ENCODE data around the gene ADAR.

- TF ChIP-seq POLR2A (IDR thresholded peaks at IDR 0.05; ENCODE audit: low read depth, low read length) (no peak), CTCF (conservative IDR thresholded peaks at IDR 0.05; ENCODE audit: low read depth, low read length) (no peak), BHLHE40 (IDR thresholded peaks at IDR 0.05; ENCODE audit: low read depth, low read length) (no peak), RCOR1 (IDR thresholded peaks at IDR 0.05; ENCODE audit: insufficient replicate concordance, low read length) (no peak), SMC3 (IDR thresholded peaks at IDR 0.05; ENCODE audit: low read depth, low read length) (no peak), RAD21 (IDR thresholded peaks at IDR 0.05; ENCODE audit: low read length) (no peak), CEBPB (IDR thresholded peaks at IDR 0.05; ENCODE audit: low read depth, low read length) (no peak)
- TF ChIP-seq, protein P1, sequence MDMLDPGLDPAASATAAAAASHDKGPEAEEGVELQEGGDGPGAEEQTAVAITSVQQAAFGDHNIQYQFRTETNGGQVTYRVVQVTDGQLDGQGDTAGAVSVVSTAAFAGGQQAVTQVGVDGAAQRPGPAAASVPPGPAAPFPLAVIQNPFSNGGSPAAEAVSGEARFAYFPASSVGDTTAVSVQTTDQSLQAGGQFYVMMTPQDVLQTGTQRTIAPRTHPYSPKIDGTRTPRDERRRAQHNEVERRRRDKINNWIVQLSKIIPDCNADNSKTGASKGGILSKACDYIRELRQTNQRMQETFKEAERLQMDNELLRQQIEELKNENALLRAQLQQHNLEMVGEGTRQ (IDR thresholded peaks at IDR 0.05; ENCODE audit: low read depth, low read length), result no peak
Measured at GRCh38 chr1:154629061-154629674, 21.2 kb upstream of the ADAR start.
